DND-41 (cell line): ENCODE measurements around the gene TMEM125.

Experiments used
- ATAC-seq: fragments of 200-7000 bp; cut with Tn5 transposase; 3 replicates; pipeline ENCODE4 v1.9.1; 2021; ENCODE audit warnings: low read depth; ENCODE audit not compliant: insufficient read depth
- DNase-seq: peaks from one replicate; pipeline ENCODE4 v3.0.0-alpha.2; 2020
- H2AFZ ChIP-seq: 2 replicates; pipeline ENCODE4 v1.6.0; 2012; ENCODE audit warnings: low read depth, low read length
- H3K27ac ChIP-seq: 2 replicates; pipeline ENCODE4 v1.5.1; 2012; ENCODE audit warnings: low read length, inconsistent platforms
- H3K27me3 ChIP-seq: fragments of 200-600 bp; sonication (generic); 2 replicates; pipeline ENCODE4 v1.6.0; 2012; ENCODE audit warnings: low read length, mild to moderate bottlenecking, inconsistent platforms; ENCODE audit not compliant: insufficient read depth, poor library complexity
- H3K36me3 ChIP-seq: 2 replicates; pipeline ENCODE4 v1.5.1; 2012; ENCODE audit warnings: low read length, inconsistent platforms; ENCODE audit not compliant: insufficient read depth
- H3K4me1 ChIP-seq: 2 replicates; pipeline ENCODE4 v1.5.1; 2012; ENCODE audit warnings: mild to moderate bottlenecking, low read length; ENCODE audit not compliant: insufficient read depth
- H3K4me2 ChIP-seq: 2 replicates; pipeline ENCODE4 v1.6.0; 2012; ENCODE audit warnings: mild to moderate bottlenecking, moderate library complexity, low read length, inconsistent platforms; ENCODE audit not compliant: insufficient read depth
- H3K4me3 ChIP-seq, 2 experiments: fragments of 200-600 bp in 1 of 2; shearing (Covaris generic) in 1 of 2; 2 replicates each; pipeline ENCODE4 v1.5.1; 2012 to 2016; ENCODE audit warnings: inconsistent platforms in 2 of 2, low read length in 2 of 2, mild to moderate bottlenecking in 2 of 2, low read depth in 1 of 2, moderate library complexity in 1 of 2
- H3K79me2 ChIP-seq: 2 replicates; pipeline ENCODE4 v1.6.0; 2012; ENCODE audit warnings: low read length, inconsistent platforms; ENCODE audit not compliant: insufficient read depth
- H3K9ac ChIP-seq: 2 replicates; pipeline ENCODE4 v1.6.0; 2012; ENCODE audit warnings: low read depth, mild to moderate bottlenecking, inconsistent platforms, low read length, moderate library complexity
- H3K9me3 ChIP-seq: 2 replicates; pipeline ENCODE4 v1.5.1; 2012; ENCODE audit warnings: low read length, moderate library complexity, mild to moderate bottlenecking, inconsistent platforms; ENCODE audit not compliant: insufficient read depth, severe bottlenecking
- H4K20me1 ChIP-seq: 2 replicates; pipeline ENCODE4 v1.6.0; 2012; ENCODE audit warnings: low read length; ENCODE audit not compliant: insufficient read depth
- EZH2 ChIP-seq: IDR thresholded peaks from 3 replicates; pipeline ENCODE4 v1.6.1; 2012; ENCODE audit warnings: borderline replicate concordance, low read depth, mild to moderate bottlenecking, moderate library complexity, low read length, inconsistent platforms; ENCODE audit not compliant: severe bottlenecking
- TF ChIP-seq, protein P1 (sequence below): IDR thresholded peaks from 2 replicates; pipeline ENCODE4 v1.5.1; 2012; ENCODE audit warnings: borderline replicate concordance, low read length, moderate library complexity, mild to moderate bottlenecking; ENCODE audit not compliant: poor library complexity, severe bottlenecking; ENCODE audit errors: extremely low read depth

The TMEM125 gene

DNA sequence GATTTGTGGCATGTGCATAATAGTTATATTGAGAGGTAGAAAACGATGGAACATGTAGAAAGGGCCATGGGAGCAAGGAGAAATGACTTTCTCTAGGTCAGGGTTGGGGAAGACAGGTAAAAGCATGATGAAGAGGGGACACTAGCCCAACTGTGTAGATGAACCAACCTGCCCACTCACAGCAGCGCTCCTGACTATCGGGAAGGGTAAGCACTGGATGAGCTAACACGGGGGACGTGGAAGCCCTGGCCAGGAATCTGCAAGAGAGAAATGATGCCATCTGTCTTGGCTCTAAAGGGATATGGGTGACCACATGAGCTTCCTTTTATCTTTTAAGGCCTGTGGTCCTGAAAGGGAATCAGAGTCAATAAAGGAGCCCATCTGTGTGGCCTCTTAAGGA is 36.2 kb upstream of the TMEM125 start:
- no peak overlapping the region for H3K27ac ChIP-seq
- H3K9ac ChIP-seq: no peak overlapping the region
- H3K4me3 ChIP-seq: no peak overlapping the region
- TF ChIP-seq EZH2: no peak
- TF ChIP-seq, protein P1, sequence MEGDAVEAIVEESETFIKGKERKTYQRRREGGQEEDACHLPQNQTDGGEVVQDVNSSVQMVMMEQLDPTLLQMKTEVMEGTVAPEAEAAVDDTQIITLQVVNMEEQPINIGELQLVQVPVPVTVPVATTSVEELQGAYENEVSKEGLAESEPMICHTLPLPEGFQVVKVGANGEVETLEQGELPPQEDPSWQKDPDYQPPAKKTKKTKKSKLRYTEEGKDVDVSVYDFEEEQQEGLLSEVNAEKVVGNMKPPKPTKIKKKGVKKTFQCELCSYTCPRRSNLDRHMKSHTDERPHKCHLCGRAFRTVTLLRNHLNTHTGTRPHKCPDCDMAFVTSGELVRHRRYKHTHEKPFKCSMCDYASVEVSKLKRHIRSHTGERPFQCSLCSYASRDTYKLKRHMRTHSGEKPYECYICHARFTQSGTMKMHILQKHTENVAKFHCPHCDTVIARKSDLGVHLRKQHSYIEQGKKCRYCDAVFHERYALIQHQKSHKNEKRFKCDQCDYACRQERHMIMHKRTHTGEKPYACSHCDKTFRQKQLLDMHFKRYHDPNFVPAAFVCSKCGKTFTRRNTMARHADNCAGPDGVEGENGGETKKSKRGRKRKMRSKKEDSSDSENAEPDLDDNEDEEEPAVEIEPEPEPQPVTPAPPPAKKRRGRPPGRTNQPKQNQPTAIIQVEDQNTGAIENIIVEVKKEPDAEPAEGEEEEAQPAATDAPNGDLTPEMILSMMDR: no peak
- H3K4me1 ChIP-seq: no peaks in the 10 kb centered on the region
- no peaks in the 10 kb centered on the region; the same call in 1 of the 2 replicates for H4K20me1 ChIP-seq
- H3K36me3 ChIP-seq: no peaks in the 10 kb centered on the region
- H3K79me2 ChIP-seq: no peaks in the 10 kb centered on the region
- DNase-seq: no peak
- ATAC-seq: no peak
- H3K4me2 ChIP-seq: no peak overlapping the region
- peaks cover 12% of the 10 kb centered on the region for H3K27me3 ChIP-seq
- no peak overlapping the region for H2AFZ ChIP-seq
- H3K9me3 ChIP-seq: no peaks in the 10 kb centered on the region

DNA sequence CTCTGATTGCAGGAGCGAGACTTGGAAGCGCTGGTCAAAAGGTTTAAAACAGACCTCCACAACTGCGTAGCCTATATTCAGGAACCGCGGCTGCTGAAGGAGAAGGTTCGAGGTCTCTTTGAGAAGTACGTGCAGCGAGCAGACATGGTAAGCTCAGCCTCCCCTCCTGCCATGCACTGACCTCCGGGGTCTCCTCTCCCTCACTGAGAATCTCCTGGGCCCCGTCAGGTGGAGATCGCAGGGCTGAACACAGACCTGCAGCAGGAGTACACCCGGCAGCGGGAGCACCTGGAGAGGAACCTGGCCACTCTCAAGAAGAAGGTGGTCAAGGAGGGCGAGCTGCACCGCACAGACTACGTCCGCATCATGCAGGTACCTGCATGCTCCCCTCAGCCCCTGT is 35.5 kb upstream of the TMEM125 start:
- no peak overlapping the region for H3K4me3 ChIP-seq
- H3K27me3 ChIP-seq: peaks cover 12% of the 10 kb centered on the region
- no peaks in the 10 kb centered on the region; the same call in 1 of the 2 replicates for H4K20me1 ChIP-seq
- DNase-seq (no peak), ATAC-seq (no peak)
- H3K9me3 ChIP-seq: no peaks in the 10 kb centered on the region
- H3K27ac ChIP-seq: no peak overlapping the region
- no peak for TF ChIP-seq EZH2
- TF ChIP-seq, protein P1: no peak
- H3K9ac ChIP-seq: no peak overlapping the region
- no peaks in the 10 kb centered on the region for H3K4me1 ChIP-seq
- no peaks in the 10 kb centered on the region for H3K36me3 ChIP-seq
- H3K4me2 ChIP-seq: no peak overlapping the region
- H2AFZ ChIP-seq: no peak overlapping the region
- H3K79me2 ChIP-seq: no peaks in the 10 kb centered on the region

- H4K20me1 ChIP-seq: no peaks in the 10 kb centered on the region
- no peak overlapping the region for H3K9ac ChIP-seq
- H3K4me3 ChIP-seq: no peak overlapping the region
- peaks cover 8% of the 10 kb centered on the region for H3K27me3 ChIP-seq
- no peak overlapping the region for H3K4me2 ChIP-seq
- DNase-seq (no peak), ATAC-seq (no peak)
- TF ChIP-seq, protein P1: no peak
- TF ChIP-seq EZH2: no peak
- H3K79me2 ChIP-seq: no peaks in the 10 kb centered on the region
- no peak overlapping the region for H2AFZ ChIP-seq
- no peak overlapping the region for H3K27ac ChIP-seq
- no peaks in the 10 kb centered on the region for H3K36me3 ChIP-seq
- no peaks in the 10 kb centered on the region for H3K4me1 ChIP-seq
- H3K9me3 ChIP-seq: no peaks in the 10 kb centered on the region
Measured at GRCh38 chr1:43235040-43235439, 34.7 kb upstream of the TMEM125 start.

DNA sequence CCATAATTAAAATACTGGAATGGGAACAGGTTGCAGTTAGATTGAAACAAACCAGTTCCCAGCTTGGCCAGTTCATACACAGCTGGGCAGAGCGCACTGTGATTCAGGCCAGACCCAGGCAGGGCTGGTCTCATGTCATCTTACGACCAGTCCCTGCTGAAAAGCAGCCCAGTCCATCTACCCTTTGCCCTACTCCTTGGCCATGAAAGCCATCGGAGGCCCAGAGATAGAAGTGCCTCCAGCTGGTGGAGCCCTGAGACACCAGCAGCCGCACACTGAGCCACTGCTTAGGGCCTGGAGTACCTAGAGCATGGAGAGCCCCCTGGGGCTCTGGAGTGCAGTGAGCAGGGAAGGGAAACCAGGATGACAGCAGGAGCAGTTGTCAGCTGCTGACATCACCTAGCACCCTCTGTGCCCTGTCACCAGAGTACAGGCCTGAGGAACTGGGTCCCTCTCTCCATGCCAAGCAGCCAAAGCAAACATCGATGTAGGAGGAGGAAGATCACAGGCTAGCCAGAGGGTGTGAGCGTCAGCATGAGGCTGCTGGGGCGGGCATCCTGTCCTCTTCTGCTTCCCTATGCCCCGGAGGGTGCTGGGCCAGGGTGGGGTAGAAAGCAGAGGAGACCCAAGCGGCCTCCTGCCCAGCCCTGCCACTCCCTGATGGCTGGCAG is 34.2 kb upstream of the TMEM125 start:
- H3K27ac ChIP-seq: no peak overlapping the region
- no peak overlapping the region for H3K4me2 ChIP-seq
- no peak overlapping the region for H3K9ac ChIP-seq
- no peaks in the 10 kb centered on the region for H3K36me3 ChIP-seq
- peaks cover 5% of the 10 kb centered on the region for H3K27me3 ChIP-seq
- H3K4me1 ChIP-seq: no peaks in the 10 kb centered on the region
- TF ChIP-seq EZH2: no peak
- TF ChIP-seq, protein P1: no peak
- ATAC-seq (no peak), DNase-seq (no peak)
- H4K20me1 ChIP-seq: no peaks in the 10 kb centered on the region
- H3K79me2 ChIP-seq: no peaks in the 10 kb centered on the region
- no peaks in the 10 kb centered on the region for H3K9me3 ChIP-seq
- H3K4me3 ChIP-seq: no peak overlapping the region
- H2AFZ ChIP-seq: no peak overlapping the region
